Measurements from ENCODE around the gene ADCY9. TPM values are rescaled to one million over a fixed set of nuclear protein-coding genes. Genes with fewer than 3 reads are reported as not detected.
A peak's percentile ranks its signal among the peaks of the same experiment; 100 is the strongest.

Gene ADCY9
- total RNA-seq, 5 donors from 2014 or later (not counting 1 experiment from before 2014, with no cell fraction given) = 7.9 to 15.7 (median 11.6) TPM

GRCh38 chr16:4057439-4057877 lies 58.8 kb downstream of the ADCY9 start:
- Histone ChIP-seq H3K27me3 (replicated peaks in 1 of 2; ENCODE audit: control insufficient read depth in 2 of 2, extremely low read depth in 1 of 2, insufficient read depth in 2 of 2, low read length in 1 of 2) (no peaks in the 10 kb centered on the region), H3K27ac (ENCODE audit: low read length) (no peak overlapping the region), H3K4me3 (ENCODE audit: control insufficient read depth in 1 of 2, extremely low read depth in 1 of 2, low read length in 1 of 2) (no peak overlapping the region), H3K9me3 (peaks cover 12% of the 10 kb centered on the region), H3K36me3 (ENCODE audit: control insufficient read depth in 2 of 2, extremely low read depth in 1 of 2, insufficient read depth in 1 of 2, low read length in 1 of 2) (no peaks in the 10 kb centered on the region), H3K4me1 (ENCODE audit: control insufficient read depth in 1 of 2, extremely low read depth in 1 of 2, insufficient read depth in 2 of 2, low read length in 2 of 2) (peaks cover 0 to 25% of the 10 kb centered on the region in 2 experiments)
- Mint-ChIP-seq H3K9me3 (peaks cover 11 to 24% (median 12%) of the 10 kb centered on the region in 3 donors), H3K36me3 (peaks cover 15% of the 10 kb centered on the region), H3K4me1 (peaks cover 16 to 36% (median 34%) of the 10 kb centered on the region in 3 donors), H3K27me3 (no peaks in the 10 kb centered on the region), H3K27ac (peak overlapping the region in 1 of 2 donors; percentile 32), H3K4me3 (no peak overlapping the region)
- DNase-seq (no peak), ATAC-seq (replicated peaks in 1 of 4) (no peak)
- 97% methylated on average over 16 of the region's 17 CpGs for WGBS (ENCODE audit: insufficient coverage)
- ChIA-PET CTCF (interaction anchor here in 1 of 2 donors (0.5 kb wide), 1 partner anchor 113 kb away, joined by 4 read pairs; no protein-coding TSS in a partner anchor), POLR2A (interaction anchor here in 1 of 2 donors (0.5 kb wide), 1 partner anchor 89 kb away, joined by 4 read pairs; no protein-coding TSS in a partner anchor)

GRCh38 chr16:4056161-4057105 lies 59.8 kb downstream of the ADCY9 start:
- WGBS (ENCODE audit: insufficient coverage) = 100% methylated on average over 3 of the region's 16 CpGs
- Histone ChIP-seq H3K9me3 (peaks cover 5% of the 10 kb centered on the region), H3K27ac (ENCODE audit: low read length) (no peak overlapping the region), H3K4me3 (ENCODE audit: control insufficient read depth in 1 of 2, extremely low read depth in 1 of 2, low read length in 1 of 2) (no peak overlapping the region), H3K4me1 (ENCODE audit: control insufficient read depth in 1 of 2, extremely low read depth in 1 of 2, insufficient read depth in 2 of 2, low read length in 2 of 2) (peaks cover 0 to 25% of the 10 kb centered on the region in 2 experiments), H3K27me3 (replicated peaks in 1 of 2; ENCODE audit: control insufficient read depth in 2 of 2, extremely low read depth in 1 of 2, insufficient read depth in 2 of 2, low read length in 1 of 2) (no peaks in the 10 kb centered on the region), H3K36me3 (ENCODE audit: control insufficient read depth in 2 of 2, extremely low read depth in 1 of 2, insufficient read depth in 1 of 2, low read length in 1 of 2) (no peaks in the 10 kb centered on the region)
- ChIA-PET CTCF (no interaction called here), POLR2A (no interaction called here)
- Mint-ChIP-seq H3K36me3 (peaks cover 7% of the 10 kb centered on the region), H3K4me1 (peaks cover 16 to 36% (median 34%) of the 10 kb centered on the region in 3 donors), H3K4me3 (no peak overlapping the region), H3K27ac (no peak overlapping the region), H3K27me3 (no peaks in the 10 kb centered on the region), H3K9me3 (peaks cover 6 to 15% (median 7%) of the 10 kb centered on the region in 3 donors)
- no peak for DNase-seq
- ATAC-seq (replicated peaks in 1 of 4) = no peak

- Histone ChIP-seq H3K9me3 (peaks cover 2% of the 10 kb centered on the region), H3K36me3 (ENCODE audit: control insufficient read depth in 2 of 2, extremely low read depth in 1 of 2, insufficient read depth in 1 of 2, low read length in 1 of 2) (no peaks in the 10 kb centered on the region), H3K4me1 (ENCODE audit: control insufficient read depth in 1 of 2, extremely low read depth in 1 of 2, insufficient read depth in 2 of 2, low read length in 2 of 2) (peaks cover 0 to 25% of the 10 kb centered on the region in 2 experiments), H3K4me3 (ENCODE audit: control insufficient read depth in 1 of 2, extremely low read depth in 1 of 2, low read length in 1 of 2) (no peak overlapping the region), H3K27me3 (replicated peaks in 1 of 2; ENCODE audit: control insufficient read depth in 2 of 2, extremely low read depth in 1 of 2, insufficient read depth in 2 of 2, low read length in 1 of 2) (no peaks in the 10 kb centered on the region), H3K27ac (ENCODE audit: low read length) (no peak overlapping the region)
- ChIA-PET CTCF (no interaction called here), POLR2A (interaction anchor here in 1 of 2 donors (0.5 kb wide), 1 partner anchor 121 kb away, joined by 3 read pairs; no protein-coding TSS in a partner anchor)
- no peaks in the 10 kb centered on the region for H3K27me3 Mint-ChIP-seq
- H3K36me3 Mint-ChIP-seq = peaks cover under 1% of the 10 kb centered on the region
- no peak overlapping the region for H3K4me3 Mint-ChIP-seq
- H3K27ac Mint-ChIP-seq = no peak overlapping the region
- peaks cover under 1 to 8% (median under 1%) of the 10 kb centered on the region in 3 donors for H3K9me3 Mint-ChIP-seq
- WGBS (ENCODE audit: insufficient coverage) = 81% methylated on average over 6 of the region's 15 CpGs
- peaks cover 16 to 34% (median 32%) of the 10 kb centered on the region in 3 donors for H3K4me1 Mint-ChIP-seq
- no peak for DNase-seq
- no peak for ATAC-seq (replicated peaks in 1 of 4)
Observed at GRCh38 chr16:4055748-4056147, 60.5 kb downstream of the ADCY9 start.

- H3K4me1 ChIP-seq (ENCODE audit: control insufficient read depth in 1 of 2, extremely low read depth in 1 of 2, insufficient read depth in 2 of 2, low read length in 2 of 2) = peaks cover 0 to 6% of the 10 kb centered on the region in 2 experiments
- no peak overlapping the region for H3K4me3 Mint-ChIP-seq
- no peak overlapping the region for H3K4me3 ChIP-seq (ENCODE audit: control insufficient read depth in 1 of 2, extremely low read depth in 1 of 2, low read length in 1 of 2)
- no peaks in the 10 kb centered on the region for H3K9me3 Mint-ChIP-seq
- H3K27me3 ChIP-seq (replicated peaks in 1 of 2; ENCODE audit: control insufficient read depth in 2 of 2, extremely low read depth in 1 of 2, insufficient read depth in 2 of 2, low read length in 1 of 2) = peaks cover 0 to 3% of the 10 kb centered on the region in 2 experiments
- H3K27ac ChIP-seq (ENCODE audit: low read length) = no peak overlapping the region
- DNase-seq (peak in 1 of 35 experiments; percentile 5), ATAC-seq (replicated peaks in 1 of 4) (no peak)
- ChIA-PET POLR2A (interaction anchor here in 1 of 2 donors (0.6 kb wide), 1 partner anchor 479 kb away, joined by 4 read pairs; no protein-coding TSS in a partner anchor), CTCF (interaction anchor here in 1 of 2 donors (0.6 kb wide), 1 partner anchor 28 kb away, joined by 4 read pairs; no protein-coding TSS in a partner anchor)
- WGBS (ENCODE audit: insufficient coverage) = 33% methylated on average over 17 of the region's 18 CpGs
- no peak overlapping the region for H3K27ac Mint-ChIP-seq
- H3K9me3 ChIP-seq = no peaks in the 10 kb centered on the region
- peaks cover 0 to 11% (median 9%) of the 10 kb centered on the region in 3 donors for H3K4me1 Mint-ChIP-seq
- H3K36me3 Mint-ChIP-seq = peaks cover 9% of the 10 kb centered on the region
- no peaks in the 10 kb centered on the region for H3K27me3 Mint-ChIP-seq
- no peaks in the 10 kb centered on the region for H3K36me3 ChIP-seq (ENCODE audit: control insufficient read depth in 2 of 2, extremely low read depth in 1 of 2, insufficient read depth in 1 of 2, low read length in 1 of 2)
Observed at GRCh38 chr16:4053301-4053845, 62.9 kb downstream of the ADCY9 start.

- ATAC-seq (replicated peaks in 1 of 4) (no peak), DNase-seq (no peak)
- Histone ChIP-seq H3K27ac (ENCODE audit: low read length) (no peak overlapping the region), H3K4me3 (ENCODE audit: control insufficient read depth in 1 of 2, extremely low read depth in 1 of 2, low read length in 1 of 2) (no peak overlapping the region), H3K9me3 (no peaks in the 10 kb centered on the region), H3K4me1 (ENCODE audit: control insufficient read depth in 1 of 2, extremely low read depth in 1 of 2, insufficient read depth in 2 of 2, low read length in 2 of 2) (peaks cover 0 to 3% of the 10 kb centered on the region in 2 experiments), H3K36me3 (ENCODE audit: control insufficient read depth in 2 of 2, extremely low read depth in 1 of 2, insufficient read depth in 1 of 2, low read length in 1 of 2) (no peaks in the 10 kb centered on the region), H3K27me3 (replicated peaks in 1 of 2; ENCODE audit: control insufficient read depth in 2 of 2, extremely low read depth in 1 of 2, insufficient read depth in 2 of 2, low read length in 1 of 2) (peaks cover 0 to 3% of the 10 kb centered on the region in 2 experiments)
- ChIA-PET CTCF (interaction anchor here in 1 of 2 donors (0.6 kb wide), 1 partner anchor 28 kb away, joined by 4 read pairs; no protein-coding TSS in a partner anchor), POLR2A (interaction anchor here in 1 of 2 donors (0.6 kb wide), 1 partner anchor 478 kb away, joined by 4 read pairs; no protein-coding TSS in a partner anchor)
- H3K27me3 Mint-ChIP-seq = no peaks in the 10 kb centered on the region
- peaks cover 9% of the 10 kb centered on the region for H3K36me3 Mint-ChIP-seq
- H3K4me1 Mint-ChIP-seq = peaks cover 0 to 11% (median 9%) of the 10 kb centered on the region in 3 donors
- H3K9me3 Mint-ChIP-seq = no peaks in the 10 kb centered on the region
- no peak overlapping the region for H3K27ac Mint-ChIP-seq
- H3K4me3 Mint-ChIP-seq = no peak overlapping the region
- 92% methylated on average over 8 of the region's 20 CpGs for WGBS (ENCODE audit: insufficient coverage)
Observed at GRCh38 chr16:4052801-4053293, 63.4 kb downstream of the ADCY9 start.

GRCh38 chr16:4052096-4052495 lies 64.1 kb downstream of the ADCY9 start:
- no peaks in the 10 kb centered on the region for H3K36me3 ChIP-seq (ENCODE audit: control insufficient read depth in 2 of 2, extremely low read depth in 1 of 2, insufficient read depth in 1 of 2, low read length in 1 of 2)
- no peak for DNase-seq
- H3K9me3 ChIP-seq = no peaks in the 10 kb centered on the region
- H3K27me3 Mint-ChIP-seq = no peaks in the 10 kb centered on the region
- POLR2A ChIA-PET = no interaction called here
- ATAC-seq (replicated peaks in 1 of 4) = no peak
- H3K36me3 Mint-ChIP-seq = peaks cover 9% of the 10 kb centered on the region
- no peak overlapping the region for H3K4me3 Mint-ChIP-seq
- CTCF ChIA-PET = no interaction called here
- no peaks in the 10 kb centered on the region for H3K9me3 Mint-ChIP-seq
- no peak overlapping the region for H3K27ac ChIP-seq (ENCODE audit: low read length)
- peaks cover 0 to 3% of the 10 kb centered on the region in 2 experiments for H3K27me3 ChIP-seq (replicated peaks in 1 of 2; ENCODE audit: control insufficient read depth in 2 of 2, extremely low read depth in 1 of 2, insufficient read depth in 2 of 2, low read length in 1 of 2)
- H3K4me1 Mint-ChIP-seq = peaks cover 0 to 9% (median 7%) of the 10 kb centered on the region in 3 donors
- peaks cover 0 to 3% of the 10 kb centered on the region in 2 experiments for H3K4me1 ChIP-seq (ENCODE audit: control insufficient read depth in 1 of 2, extremely low read depth in 1 of 2, insufficient read depth in 2 of 2, low read length in 2 of 2)
- WGBS (ENCODE audit: insufficient coverage) = 87% methylated on average over 9 of the region's 14 CpGs
- no peak overlapping the region for H3K27ac Mint-ChIP-seq
- H3K4me3 ChIP-seq (ENCODE audit: control insufficient read depth in 1 of 2, extremely low read depth in 1 of 2, low read length in 1 of 2) = no peak overlapping the region

All from T-cell (primary cell).